ENCODE data around the gene SFXN5. TPM values are rescaled to one million over a fixed set of nuclear protein-coding genes. Genes with fewer than 3 reads are reported as not detected.
A peak's percentile ranks its signal among the peaks of the same experiment; 100 is the strongest.

Gene SFXN5
- polyA plus RNA-seq, 3 donors, result 5.9 to 28.6 (median 9.5) TPM

DNA sequence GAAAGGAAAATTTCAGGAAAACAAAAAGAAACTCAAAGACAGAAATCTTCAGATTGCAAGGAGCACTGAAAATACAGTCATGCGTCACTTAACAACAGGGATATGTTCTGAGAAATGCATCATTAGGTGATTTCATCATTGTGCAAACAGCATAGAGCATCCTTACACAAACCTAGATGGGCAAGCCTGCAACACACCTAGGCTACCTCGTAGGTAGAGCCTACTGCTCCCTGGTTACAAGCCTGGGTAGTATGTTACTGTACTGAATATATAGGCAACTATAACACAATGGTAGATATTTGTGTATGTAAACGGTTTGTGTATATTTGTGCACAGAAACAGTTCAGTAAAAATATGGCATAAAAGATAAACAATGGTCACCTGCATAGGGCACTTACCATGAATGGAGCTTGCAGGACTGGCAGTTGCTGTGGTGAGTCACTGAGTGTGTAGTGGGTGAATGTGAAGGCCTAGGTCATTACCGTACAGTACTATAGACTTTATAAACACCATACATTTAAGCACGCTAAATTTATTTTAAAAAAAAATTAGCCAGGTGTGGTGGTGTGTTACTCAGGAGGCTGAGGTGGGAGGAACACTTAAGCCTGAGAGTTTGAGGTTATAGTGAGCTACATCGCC is 33.4 kb downstream of the SFXN5 start:
- peaks cover 0 to 5% (median 0%) of the 10 kb centered on the region in 3 donors for H3K27me3 Mint-ChIP-seq (ENCODE audit: low read depth in 3 of 3)
- intact Hi-C loops (cut with micrococcal nuclease), result no loop called here
- DNase-seq, result no peak

GRCh38 chr2:73036766-73037165 is 34.7 kb downstream of the SFXN5 start:
- no peak overlapping the region for H2AFZ ChIP-seq (ENCODE audit: insufficient read depth, low read depth, low read length, poor library complexity, severe bottlenecking)
- Mint-ChIP-seq H3K36me3 (peaks cover 25 to 45% of the 10 kb centered on the region in 2 donors), H3K27me3 (ENCODE audit: low read depth in 3 of 3) (peaks cover 0 to 5% (median 0%) of the 10 kb centered on the region in 3 donors), H3K27ac (peak overlapping the region; percentile 85 to 98 (median 95)), H3K4me3 (no peak overlapping the region), H3K9me3 (peaks cover 0 to 4% (median 2%) of the 10 kb centered on the region in 7 donors), H3K4me1 (peaks cover 57% of the 10 kb centered on the region)
- intact Hi-C loops (cut with micrococcal nuclease), result no loop called here
- WGBS (ENCODE audit: insufficient coverage), result 64% methylated on average over 9 of the region's 11 CpGs
- no peak overlapping the region for H3K4me2 ChIP-seq (replicated peaks; ENCODE audit: extremely low read depth, low read length, poor library complexity, severe bottlenecking)
- H3K4me1 ChIP-seq (ENCODE audit: control insufficient read depth in 1 of 2, insufficient read depth in 2 of 2, low read length in 2 of 2), result peaks cover 54 to 57% of the 10 kb centered on the region in 2 donors
- H3K36me3 ChIP-seq (replicated peaks in 1 of 2; ENCODE audit: control insufficient read depth in 1 of 2, insufficient read depth in 2 of 2, low read length in 2 of 2), result peaks cover 27 to 37% of the 10 kb centered on the region in 2 donors
- H4K20me1 ChIP-seq (ENCODE audit: insufficient read depth, low read length), result no peaks in the 10 kb centered on the region
- H3K9me3 ChIP-seq (replicated peaks in 1 of 2; ENCODE audit: control insufficient read depth in 1 of 2, insufficient read depth in 1 of 2, low read length in 2 of 2), result no peaks in the 10 kb centered on the region
- no peak overlapping the region for H3K4me3 ChIP-seq (replicated peaks in 1 of 3; ENCODE audit: low read depth in 2 of 3, low read length in 3 of 3)
- H3K27ac ChIP-seq (ENCODE audit: low read depth in 1 of 2, low read length in 2 of 2), result peak overlapping the region; percentile 89 to 92
- no peak for TF ChIP-seq CTCF (IDR thresholded peaks at IDR 0.05)
- H3K27me3 ChIP-seq (ENCODE audit: control insufficient read depth in 2 of 2, insufficient read depth in 2 of 2, low read length in 2 of 2), result no peaks in the 10 kb centered on the region
- no peak overlapping the region for H3K9ac ChIP-seq (ENCODE audit: insufficient read depth, low read length, poor library complexity, severe bottlenecking)
- peaks cover 9% of the 10 kb centered on the region for H3K79me2 ChIP-seq (ENCODE audit: insufficient read depth, low read length)
- DNase-seq, result peak in 2 of 3 donors; percentile 14 to 25

More for the DNA sequence above, 33.4 kb downstream of the SFXN5 start:
- Mint-ChIP-seq H3K4me1 (peaks cover 45% of the 10 kb centered on the region), H3K9me3 (peaks cover 0 to 4% (median 2%) of the 10 kb centered on the region in 7 donors), H3K27ac (no peak overlapping the region), H3K36me3 (peaks cover 27 to 45% of the 10 kb centered on the region in 2 donors), H3K4me3 (no peak overlapping the region)
- WGBS (ENCODE audit: insufficient coverage), result 80% methylated on average over 1 of the region's 6 CpGs
- H3K4me1 ChIP-seq (ENCODE audit: control insufficient read depth in 1 of 2, insufficient read depth in 2 of 2, low read length in 2 of 2), result peaks cover 41 to 44% of the 10 kb centered on the region in 2 donors
- H3K4me3 ChIP-seq (replicated peaks in 1 of 3; ENCODE audit: low read depth in 2 of 3, low read length in 3 of 3), result no peak overlapping the region
- H4K20me1 ChIP-seq (ENCODE audit: insufficient read depth, low read length), result peaks cover under 1% of the 10 kb centered on the region
- no peak overlapping the region for H3K4me2 ChIP-seq (replicated peaks; ENCODE audit: extremely low read depth, low read length, poor library complexity, severe bottlenecking)
- no peak overlapping the region for H3K9ac ChIP-seq (ENCODE audit: insufficient read depth, low read length, poor library complexity, severe bottlenecking)
- TF ChIP-seq CTCF (IDR thresholded peaks at IDR 0.05), result no peak
- H3K79me2 ChIP-seq (ENCODE audit: insufficient read depth, low read length), result peaks cover 9% of the 10 kb centered on the region
- no peak overlapping the region for H2AFZ ChIP-seq (ENCODE audit: insufficient read depth, low read depth, low read length, poor library complexity, severe bottlenecking)
- no peaks in the 10 kb centered on the region for H3K27me3 ChIP-seq (ENCODE audit: control insufficient read depth in 2 of 2, insufficient read depth in 2 of 2, low read length in 2 of 2)
- no peak overlapping the region for H3K27ac ChIP-seq (ENCODE audit: low read depth in 1 of 2, low read length in 2 of 2)
- no peaks in the 10 kb centered on the region for H3K9me3 ChIP-seq (replicated peaks in 1 of 2; ENCODE audit: control insufficient read depth in 1 of 2, insufficient read depth in 1 of 2, low read length in 2 of 2)
- peaks cover 29 to 39% of the 10 kb centered on the region in 2 donors for H3K36me3 ChIP-seq (replicated peaks in 1 of 2; ENCODE audit: control insufficient read depth in 1 of 2, insufficient read depth in 2 of 2, low read length in 2 of 2)
